HepG2 (cell line): ENCODE data around the gene TMEM198. TPM values are rescaled to one million over a fixed set of nuclear protein-coding genes. Genes with fewer than 3 reads are reported as not detected.
A peak's percentile ranks its signal among the peaks of the same experiment; 100 is the strongest.

Experiments
- AGO2 ChIP-seq: fragments of 200-400 bp; formaldehyde crosslinking; optimal IDR thresholded peaks from 2 replicates; pipeline ENCODE3; 2017; ENCODE audit warnings: mild to moderate bottlenecking, low read depth, low read length, moderate library complexity
- ASH2L ChIP-seq: fragments of 300-600, 200-600 bp; sonication (generic); IDR thresholded peaks from 2 replicates; pipeline ENCODE4 v1.7.0; 2017; ENCODE audit warnings: low read depth, mild to moderate bottlenecking, moderate library complexity, mixed read lengths, low read length; ENCODE audit not compliant: insufficient read length
- FLYWCH1 ChIP-seq: sonication (generic); formaldehyde crosslinking; IDR thresholded peaks from 2 replicates; pipeline ENCODE4 v1.8.1; 2023; ENCODE audit warnings: mild to moderate bottlenecking, missing genetic modification reagents
- HDAC2 ChIP-seq: sonication (generic); formaldehyde crosslinking; IDR thresholded peaks from 2 replicates; pipeline ENCODE4 v1.4.0; 2020; ENCODE audit warnings: missing genetic modification reagents
- HHEX ChIP-seq: IDR thresholded peaks from 2 replicates; pipeline ENCODE4 v1.6.1; 2016; ENCODE audit warnings: control low read depth
- HNF1B ChIP-seq: sonication (generic); formaldehyde crosslinking; IDR thresholded peaks from 2 replicates; pipeline ENCODE4 v1.5.1; 2020; ENCODE audit warnings: mild to moderate bottlenecking, moderate library complexity, missing genetic modification reagents
- JUN ChIP-seq: sonication (generic); formaldehyde crosslinking; IDR thresholded peaks from 2 replicates; pipeline ENCODE4 v1.4.0; 2020; ENCODE audit warnings: mild to moderate bottlenecking, missing genetic modification reagents
- KLF15 ChIP-seq: sonication (generic); formaldehyde crosslinking; IDR thresholded peaks from 2 replicates; pipeline ENCODE4 v1.8.1; 2023; ENCODE audit warnings: borderline replicate concordance, mild to moderate bottlenecking, inconsistent platforms, missing genetic modification reagents, mixed read lengths
- MXI1 ChIP-seq: IDR thresholded peaks from 3 replicates; pipeline ENCODE4 v1.6.1; 2012; ENCODE audit warnings: low read depth, low read length, inconsistent platforms, borderline replicate concordance
- NR0B2 ChIP-seq: sonication (generic); formaldehyde crosslinking; IDR thresholded peaks from 2 replicates; pipeline ENCODE4 v1.4.0; 2020; ENCODE audit warnings: mild to moderate bottlenecking, missing genetic modification reagents
- RBM39 ChIP-seq: fragments of 200-400 bp; formaldehyde crosslinking; IDR thresholded peaks from one replicate; pipeline ENCODE4 v1.6.1; 2018; ENCODE audit warnings: antibody characterized with exemption, mild to moderate bottlenecking, low read depth, low read length; ENCODE audit not compliant: poor library complexity, severe bottlenecking
- ZBED4 ChIP-seq: sonication (generic); formaldehyde crosslinking; IDR thresholded peaks from 2 replicates; pipeline ENCODE4 v1.4.0; 2020; ENCODE audit warnings: missing genetic modification reagents, borderline replicate concordance
- ZBTB1 ChIP-seq: sonication (generic); formaldehyde crosslinking; IDR thresholded peaks from 2 replicates; pipeline ENCODE4 v1.4.0; 2020; ENCODE audit warnings: missing genetic modification reagents, borderline replicate concordance
- ZFYVE20 ChIP-seq: sonication (generic); formaldehyde crosslinking; IDR thresholded peaks from 2 replicates; pipeline ENCODE4 v1.8.0; 2023; ENCODE audit warnings: low read depth, mild to moderate bottlenecking, moderate library complexity, missing genetic modification reagents, borderline replicate concordance
- ZNF138 ChIP-seq: sonication (generic); formaldehyde crosslinking; IDR thresholded peaks from 2 replicates; pipeline ENCODE4 v1.5.0; 2020; ENCODE audit warnings: mild to moderate bottlenecking, low read depth, missing genetic modification reagents
- ZNF556 ChIP-seq: sonication (generic); formaldehyde crosslinking; IDR thresholded peaks from 2 replicates; pipeline ENCODE4 v1.4.0; 2020; ENCODE audit warnings: mild to moderate bottlenecking, missing genetic modification reagents, borderline replicate concordance
- ZNF839 ChIP-seq: sonication (generic); formaldehyde crosslinking; IDR thresholded peaks from 2 replicates; pipeline ENCODE4 v1.4.0; 2020; ENCODE audit warnings: missing genetic modification reagents, mild to moderate bottlenecking, borderline replicate concordance
- ZSCAN30 ChIP-seq: sonication (generic); formaldehyde crosslinking; IDR thresholded peaks from 2 replicates; pipeline ENCODE4 v1.5.0; 2020; ENCODE audit warnings: mild to moderate bottlenecking, missing genetic modification reagents
- polyA plus RNA-seq, 8 experiments: library from polyadenylated mRNA; depleted of rRNA in 3 of 8; stranded (reverse) in 7 of 8; unstranded in 1 of 8; fragments of >200 nt; fragmentation: Illumina TruSeq in 4 of 8; extraction: Trizol in 4 of 8; gene quantifications; 2 replicates each; pipeline versions ENCODE4 v1.2.1 to v1.2.3, GENCODE V29; 2011 to 2016; ENCODE audit warnings: low read depth in 4 of 8, missing spikeins in 1 of 8, mixed read lengths in 1 of 8; ENCODE audit not compliant: insufficient read depth in 1 of 8
- total RNA-seq, 5 experiments: library from RNA; depleted of rRNA; stranded (reverse); fragments of >200 nt; fragmentation: Illumina TruSeq; extraction: Trizol; gene quantifications; 2 replicates each; pipeline ENCODE4 v1.2.3, GENCODE V29; 2016; ENCODE audit warnings: low read depth in 1 of 5
- TF ChIP-seq, protein P1 (sequence below): sonication (generic); formaldehyde crosslinking; IDR thresholded peaks from 2 replicates; pipeline ENCODE4 v1.5.0; 2020; ENCODE audit warnings: missing genetic modification reagents

The TMEM198 gene
- total and polyA plus RNA-seq, 2 of the 13 experiments (the other 11 are each of a cell fraction or from before 2014, with no cell fraction given) = 17.3 to 23.5 TPM

GRCh38 chr2:219561179-219562048, 17.6 kb downstream of the TMEM198 start (continued):
- TF ChIP-seq HDAC2 (CRISPR knock-in tag) (0 out of 2 replicates have a peak, but pooled peaks have one; percentile 13), FLYWCH1 (CRISPR knock-in tag) (peak; percentile 78; the same call in 1 of the 2 replicates), ASH2L (no peak), AGO2 (peak; percentile 97), JUN (no peak), ZNF138 (CRISPR knock-in tag) (no peak), ZSCAN30 (CRISPR knock-in tag) (no peak), ZBTB1 (CRISPR knock-in tag) (no peak), ZFYVE20 (CRISPR knock-in tag) (0 out of 2 replicates have a peak, but pooled peaks have one; percentile 46), HHEX (CRISPR knock-in tag) (no peak), KLF15 (CRISPR knock-in tag) (no peak), ZNF556 (CRISPR knock-in tag) (no peak), HNF1B (0 out of 2 replicates have a peak, but pooled peaks have one; percentile 39), ZBED4 (no peak; the same call in 1 of the 2 replicates), MXI1 (0 out of 3 replicates have a peak, but pooled peaks have one; percentile 18), RBM39 (peak; percentile 43), ZNF839 (CRISPR knock-in tag) (no peak), NR0B2 (no peak)
- TF ChIP-seq, protein P1, sequence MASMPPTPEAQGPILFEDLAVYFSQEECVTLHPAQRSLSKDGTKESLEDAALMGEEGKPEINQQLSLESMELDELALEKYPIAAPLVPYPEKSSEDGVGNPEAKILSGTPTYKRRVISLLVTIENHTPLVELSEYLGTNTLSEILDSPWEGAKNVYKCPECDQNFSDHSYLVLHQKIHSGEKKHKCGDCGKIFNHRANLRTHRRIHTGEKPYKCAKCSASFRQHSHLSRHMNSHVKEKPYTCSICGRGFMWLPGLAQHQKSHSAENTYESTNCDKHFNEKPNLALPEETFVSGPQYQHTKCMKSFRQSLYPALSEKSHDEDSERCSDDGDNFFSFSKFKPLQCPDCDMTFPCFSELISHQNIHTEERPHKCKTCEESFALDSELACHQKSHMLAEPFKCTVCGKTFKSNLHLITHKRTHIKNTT (CRISPR knock-in tag) = no peak
